Smooth muscle cell (in vitro differentiated cells): ENCODE data around the gene DEDD. TPM values are rescaled to one million over a fixed set of nuclear protein-coding genes. Genes with fewer than 3 reads are reported as not detected.
A peak's percentile ranks its signal among the peaks of the same experiment; 100 is the strongest.

Source experiments
- DNase-seq: peaks from one replicate; lab custom pipeline; 2025; ENCODE audit not compliant: unreplicated experiment; lab: John Stamatoyannopoulos, UW
- H2AFZ ChIP-seq: fragments of 200-600 bp; sonication (generic); 2 replicates; pipeline ENCODE4 v1.6.0; 2016; ENCODE audit warnings: antibody characterized with exemption, low read depth, mild to moderate bottlenecking
- H3F3A ChIP-seq: fragments of 200-600 bp; sonication (generic); 2 replicates; pipeline ENCODE4 v1.6.0; 2017; ENCODE audit warnings: antibody characterized with exemption, low read depth
- H3K27ac ChIP-seq: fragments of 200-600 bp; sonication (generic); 2 replicates; pipeline ENCODE4 v1.5.1; 2016; ENCODE audit warnings: low read depth, mild to moderate bottlenecking
- H3K27me3 ChIP-seq: fragments of 200-600 bp; sonication (generic); 2 replicates; pipeline ENCODE4 v1.6.1; 2016; ENCODE audit warnings: low read depth, mild to moderate bottlenecking
- H3K36me3 ChIP-seq: fragments of 200-600 bp; sonication (generic); 2 replicates; pipeline ENCODE4 v1.5.1; 2016; ENCODE audit warnings: low read depth
- H3K4me1 ChIP-seq: fragments of 200-600 bp; sonication (generic); 2 replicates; pipeline ENCODE4 v1.5.1; 2016; ENCODE audit warnings: low read depth
- H3K4me2 ChIP-seq: fragments of 200-600 bp; sonication (generic); 2 replicates; pipeline ENCODE4 v1.6.0; 2016; ENCODE audit warnings: mild to moderate bottlenecking
- H3K4me3 ChIP-seq: fragments of 200-600 bp; sonication (generic); 2 replicates; pipeline ENCODE4 v1.5.1; 2016; ENCODE audit warnings: mild to moderate bottlenecking
- H3K79me2 ChIP-seq: fragments of 200-600 bp; sonication (generic); 2 replicates; pipeline ENCODE4 v1.6.0; 2016; ENCODE audit warnings: low read depth, mild to moderate bottlenecking
- H3K9ac ChIP-seq: fragments of 200-600 bp; sonication (generic); 2 replicates; pipeline ENCODE4 v1.6.0; 2016; ENCODE audit warnings: low read depth
- H3K9me3 ChIP-seq: fragments of 200-600 bp; sonication (generic); replicated peaks from 2 replicates; pipeline ENCODE4 v1.5.1; 2016; ENCODE audit warnings: low read depth
- H4K20me1 ChIP-seq: fragments of 200-600 bp; sonication (generic); 2 replicates; pipeline ENCODE4 v1.6.0; 2016; ENCODE audit warnings: low read depth
- CTCF ChIP-seq: fragments of 200-600 bp; sonication (generic); IDR thresholded peaks from 2 replicates; pipeline ENCODE4 v1.5.1; 2017; ENCODE audit warnings: borderline replicate concordance, mild to moderate bottlenecking, antibody characterized with exemption; ENCODE audit not compliant: insufficient read depth, poor library complexity, severe bottlenecking
- WGBS: methylation state at CpG from one replicate; pipeline ENCODE4 v1.1.7; 2016; ENCODE audit warnings: low lambda C conversion rate; 5-methylcytosine and 5-hydroxymethylcytosine counted together
- polyA plus RNA-seq: library from polyadenylated mRNA; unstranded; fragments of >200 nt; fragmentation: Nextera tagmentation; extraction: Ambion mirVana; gene quantifications from 2 replicates; pipeline ENCODE4 v1.2.1, GENCODE V29; 2016
- small RNA-seq: library from RNA; depleted of rRNA; stranded (forward); fragments of <200 nt; gene quantifications from one replicate; pipeline ENCODE3, GENCODE V24; 2014
- total RNA-seq: library from RNA; depleted of rRNA; stranded (reverse); fragments of >200 nt; gene quantifications from 2 replicates; pipeline ENCODE4 v1.2.3, GENCODE V29; 2014

Gene DEDD
- total and polyA plus RNA-seq, 2 experiments from 2014 or later, result 36.3 to 38.6 TPM

GRCh38 chr1:161073474-161074121 lies 58.9 kb downstream of the DEDD start:
- no peaks in the 10 kb centered on the region for H3K79me2 ChIP-seq
- H3K36me3 ChIP-seq, result no peaks in the 10 kb centered on the region
- WGBS, result 68% methylated on average over 7 of the region's 7 CpGs
- H3K9me3 ChIP-seq, result no peaks in the 10 kb centered on the region
- peaks cover 4% of the 10 kb centered on the region for H3K4me1 ChIP-seq
- no peak overlapping the region for H3K4me2 ChIP-seq
- H3F3A ChIP-seq, result no peaks in the 10 kb centered on the region
- no peak for DNase-seq
- H3K27ac ChIP-seq, result peak overlapping the region; percentile 61
- no peaks in the 10 kb centered on the region for H3K27me3 ChIP-seq
- TF ChIP-seq CTCF, result no peak
- no peak overlapping the region for H3K4me3 ChIP-seq
- no peak overlapping the region for H2AFZ ChIP-seq
- H4K20me1 ChIP-seq, result no peaks in the 10 kb centered on the region
- no peak overlapping the region for H3K9ac ChIP-seq

GRCh38 chr1:161072751-161073449 lies 59.6 kb downstream of the DEDD start:
- Histone ChIP-seq H3K4me2 (no peak overlapping the region), H3K79me2 (no peaks in the 10 kb centered on the region), H3K4me3 (no peak overlapping the region), H3K27ac (no peak overlapping the region), H3K36me3 (no peaks in the 10 kb centered on the region), H3K4me1 (peaks cover 4% of the 10 kb centered on the region), H3F3A (no peaks in the 10 kb centered on the region), H3K27me3 (no peaks in the 10 kb centered on the region), H2AFZ (no peak overlapping the region), H4K20me1 (no peaks in the 10 kb centered on the region), H3K9me3 (no peaks in the 10 kb centered on the region), H3K9ac (no peak overlapping the region)
- 95% methylated on average over 14 of the region's 19 CpGs for WGBS
- no peak for TF ChIP-seq CTCF
- no peak for DNase-seq

GRCh38 chr1:161071886-161072371 lies 60.5 kb downstream of the DEDD start:
- 62% methylated on average over 9 of the region's 9 CpGs for WGBS
- DNase-seq, result no peak
- H3K9me3 ChIP-seq, result no peaks in the 10 kb centered on the region
- H3K27ac ChIP-seq, result no peak overlapping the region
- peak; percentile 71 for TF ChIP-seq CTCF
- no peak overlapping the region for H3K4me3 ChIP-seq
- no peak overlapping the region for H3K9ac ChIP-seq
- H2AFZ ChIP-seq, result no peak overlapping the region
- peaks cover 4% of the 10 kb centered on the region for H3K4me1 ChIP-seq
- peak overlapping the region; percentile 41 for H3K4me2 ChIP-seq
- H4K20me1 ChIP-seq, result no peaks in the 10 kb centered on the region
- H3K36me3 ChIP-seq, result no peaks in the 10 kb centered on the region
- no peaks in the 10 kb centered on the region for H3K27me3 ChIP-seq
- no peaks in the 10 kb centered on the region for H3K79me2 ChIP-seq
- H3F3A ChIP-seq, result no peaks in the 10 kb centered on the region

Small RNA genes lying within 50 kb of the gene (small RNA-seq; reads per million reads assigned to genes)
- gene RF01225, result not detected

Other genes starting within 250 kb of the DEDD start
- not detected in 2 replicates for gene ITLN1, start 247.5 kb downstream of the DEDD start, total RNA-seq
- gene ITLN1, start 247.5 kb downstream of the DEDD start, polyA plus RNA-seq, result not detected in 2 replicates
- not detected in 2 replicates for gene ITLN2, start 177.9 kb downstream of the DEDD start, total RNA-seq
- gene ITLN2, start 177.9 kb downstream of the DEDD start, polyA plus RNA-seq, result not detected in 2 replicates
- gene F11R, start 111.5 kb downstream of the DEDD start, total RNA-seq, result 57.8 and 62.5 TPM in 2 replicates
- gene F11R, start 111.5 kb downstream of the DEDD start, polyA plus RNA-seq, result 26.4 and 35.6 TPM in 2 replicates
- gene TSTD1, start 93.7 kb downstream of the DEDD start, total RNA-seq, result 11.5 and 48.0 TPM in 2 replicates
- gene TSTD1, start 93.7 kb downstream of the DEDD start, polyA plus RNA-seq, result 26.0 and 63.2 TPM in 2 replicates
- gene USF1, start 86.7 kb downstream of the DEDD start, total RNA-seq, result 47.0 and 51.7 TPM in 2 replicates
- gene USF1, start 86.7 kb downstream of the DEDD start, polyA plus RNA-seq, result 18.2 and 20.0 TPM in 2 replicates
- 0.90 and 1.2 TPM in 2 replicates for gene ARHGAP30, start 62.8 kb downstream of the DEDD start, total RNA-seq
- gene ARHGAP30, start 62.8 kb downstream of the DEDD start, polyA plus RNA-seq, result 0.13 and 1.1 TPM in 2 replicates
- 18.2 and 27.6 TPM in 2 replicates for gene NECTIN4, start 43.1 kb downstream of the DEDD start, total RNA-seq
- gene NECTIN4, start 43.1 kb downstream of the DEDD start, polyA plus RNA-seq, result 12.7 and 32.8 TPM in 2 replicates
- 2.2 and 10.0 TPM in 2 replicates for gene KLHDC9, start 34.3 kb downstream of the DEDD start, total RNA-seq
- 3.3 and 4.6 TPM in 2 replicates for gene KLHDC9, start 34.3 kb downstream of the DEDD start, polyA plus RNA-seq
- gene PFDN2, start 14.6 kb downstream of the DEDD start, total RNA-seq, result 49.0 and 82.0 TPM in 2 replicates
- gene PFDN2, start 14.6 kb downstream of the DEDD start, polyA plus RNA-seq, result 139 and 150 TPM in 2 replicates
- 33.6 and 37.2 TPM in 2 replicates for gene NIT1, start 14.6 kb downstream of the DEDD start, total RNA-seq
- 37.6 and 53.0 TPM in 2 replicates for gene NIT1, start 14.6 kb downstream of the DEDD start, polyA plus RNA-seq
- 57.1 and 58.2 TPM in 2 replicates for gene UFC1, start 21.3 kb upstream of the DEDD start, total RNA-seq
- 81.5 and 94.5 TPM in 2 replicates for gene UFC1, start 21.3 kb upstream of the DEDD start, polyA plus RNA-seq
- 6.9 and 10.7 TPM in 2 replicates for gene USP21, start 26.8 kb upstream of the DEDD start, total RNA-seq
- 25.4 and 30.8 TPM in 2 replicates for gene USP21, start 26.8 kb upstream of the DEDD start, polyA plus RNA-seq
- 14.2 and 16.5 TPM in 2 replicates for gene PPOX, start 33.8 kb upstream of the DEDD start, total RNA-seq
- gene PPOX, start 33.8 kb upstream of the DEDD start, polyA plus RNA-seq, result 23.8 and 31.6 TPM in 2 replicates
- 21.4 and 21.9 TPM in 2 replicates for gene B4GALT3, start 44.8 kb upstream of the DEDD start, total RNA-seq
- gene B4GALT3, start 44.8 kb upstream of the DEDD start, polyA plus RNA-seq, result 44.9 and 47.0 TPM in 2 replicates
- 11.5 and 17.1 TPM in 2 replicates for gene ADAMTS4, start 66.4 kb upstream of the DEDD start, total RNA-seq
- 17.7 and 28.3 TPM in 2 replicates for gene ADAMTS4, start 66.4 kb upstream of the DEDD start, polyA plus RNA-seq
- 54.3 and 58.1 TPM in 2 replicates for gene NDUFS2, start 69.7 kb upstream of the DEDD start, total RNA-seq
- 136 and 139 TPM in 2 replicates for gene NDUFS2, start 69.7 kb upstream of the DEDD start, polyA plus RNA-seq
- gene FCER1G, start 82.6 kb upstream of the DEDD start, total RNA-seq, result not detected in 2 replicates
- gene FCER1G, start 82.6 kb upstream of the DEDD start, polyA plus RNA-seq, result 0.78 and 0.98 TPM in 2 replicates
- gene APOA2, start 91.0 kb upstream of the DEDD start, total RNA-seq, result not detected in 2 replicates
- gene APOA2, start 91.0 kb upstream of the DEDD start, polyA plus RNA-seq, result 1.6 and 3.6 TPM in 2 replicates
- gene TOMM40L, start 93.4 kb upstream of the DEDD start, total RNA-seq, result 3.3 and 8.6 TPM in 2 replicates
- gene TOMM40L, start 93.4 kb upstream of the DEDD start, polyA plus RNA-seq, result 8.3 and 9.0 TPM in 2 replicates
- not detected in 2 replicates for gene NR1I3, start 105.5 kb upstream of the DEDD start, total RNA-seq
- 0.46 and 0.90 TPM in 2 replicates for gene NR1I3, start 105.5 kb upstream of the DEDD start, polyA plus RNA-seq
- 0.09 and 0.13 TPM in 2 replicates for gene PCP4L1, start 126.1 kb upstream of the DEDD start, total RNA-seq
- gene PCP4L1, start 126.1 kb upstream of the DEDD start, polyA plus RNA-seq, result 0.28 TPM in 1 of 2 replicates, not detected in the other
- not detected in 2 replicates for gene MPZ, start 177.3 kb upstream of the DEDD start, total RNA-seq
- 0.22 TPM in 1 of 2 replicates, not detected in the other for gene MPZ, start 177.3 kb upstream of the DEDD start, polyA plus RNA-seq
- gene SDHC, start 181.7 kb upstream of the DEDD start, total RNA-seq, result 153 and 179 TPM in 2 replicates
- gene SDHC, start 181.7 kb upstream of the DEDD start, polyA plus RNA-seq, result 333 and 342 TPM in 2 replicates
- not detected in 2 replicates for gene CFAP126, start 235.2 kb upstream of the DEDD start, total RNA-seq
- not detected in 2 replicates for gene CFAP126, start 235.2 kb upstream of the DEDD start, polyA plus RNA-seq